Type B pancreatic cell (in vitro differentiated cells): ENCODE results near the gene CACNA1B. TPM values are rescaled to one million over a fixed set of nuclear protein-coding genes. Genes with fewer than 3 reads are reported as not detected.

ENCODE experiments used
- DNase-seq: peaks from one replicate; pipeline ENCODE4 v3.0.0; 2021; ENCODE audit warnings: mixed read lengths; ENCODE audit not compliant: unreplicated experiment; ENCODE audit errors: extremely low spot score
- H3K27ac Mint-ChIP-seq: 2 replicates; pipeline ENCODE4 v1.8.0; 2021; ENCODE audit warnings: mild to moderate bottlenecking, mixed read lengths
- H3K27me3 Mint-ChIP-seq: 2 replicates; pipeline ENCODE4 v1.8.0; 2021; ENCODE audit warnings: mixed read lengths
- H3K36me3 Mint-ChIP-seq: 2 replicates; pipeline ENCODE4 v1.8.0; 2021; ENCODE audit warnings: mixed read lengths
- H3K4me1 Mint-ChIP-seq: one replicate; pipeline ENCODE4 v1.8.0; 2021; ENCODE audit warnings: mixed read lengths; ENCODE audit not compliant: unreplicated experiment
- H3K4me3 Mint-ChIP-seq: 2 replicates; pipeline ENCODE4 v1.8.0; 2021; ENCODE audit warnings: mild to moderate bottlenecking, mixed read lengths
- H3K9me3 Mint-ChIP-seq: 2 replicates; pipeline ENCODE4 v1.8.0; 2021; ENCODE audit warnings: mixed read lengths
- CTCF ChIP-seq: fragments of 200-600 bp; sonication (generic); conservative IDR thresholded peaks from 2 replicates; pipeline ENCODE4 v1.5.0; 2021; ENCODE audit warnings: antibody characterized with exemption, mild to moderate bottlenecking
- total RNA-seq: library from RNA; stranded (reverse); gene quantifications from 2 replicates; pipeline ENCODE4 v1.2.1, GENCODE V29; 2021; ENCODE audit warnings: low replicate concordance

The CACNA1B gene
- total RNA-seq, 1 donor from 2014 or later = 2.4 TPM

DNA sequence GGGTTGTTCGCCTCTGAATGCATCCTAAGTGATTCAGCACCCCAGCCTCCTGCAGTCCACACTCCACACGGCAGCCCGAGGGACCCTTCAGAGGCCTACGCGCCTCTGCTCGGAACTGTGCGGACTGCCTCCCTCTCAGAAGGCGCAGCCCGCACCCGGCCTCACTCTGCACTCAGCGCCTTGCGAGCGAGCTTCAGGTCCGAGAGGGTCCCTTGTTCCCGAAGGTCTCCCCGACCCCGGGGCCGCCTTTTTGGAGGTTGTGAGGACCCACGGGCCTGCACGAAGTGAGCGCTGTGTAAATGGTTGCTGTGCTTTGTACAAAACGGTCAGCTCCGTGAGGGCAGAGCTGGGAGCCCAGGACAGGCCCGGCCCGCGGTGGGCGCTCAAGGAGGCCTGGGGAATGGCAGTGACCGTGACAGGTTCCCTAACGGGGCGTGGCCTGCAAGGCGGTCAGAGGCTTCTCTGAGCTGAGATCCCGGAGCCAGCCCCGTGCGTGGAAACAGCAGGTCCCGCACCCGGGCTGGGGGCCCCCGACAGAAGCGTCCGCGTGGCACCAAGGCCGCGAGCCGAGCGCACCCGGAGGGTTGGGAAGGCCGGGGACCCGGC is 698 bp upstream of the CACNA1B start:
- Mint-ChIP-seq H3K4me3 (peak overlapping the region; percentile 81), H3K4me1 (no peaks in the 10 kb centered on the region), H3K27me3 (peaks cover 50% of the 10 kb centered on the region), H3K27ac (no peak overlapping the region), H3K36me3 (no peaks in the 10 kb centered on the region), H3K9me3 (no peaks in the 10 kb centered on the region)
- DNase-seq = no peak
- TF ChIP-seq CTCF = no peak

GRCh38 chr9:137878146-137878941 is 762 bp downstream of the CACNA1B start:
- peak; percentile 40 for TF ChIP-seq CTCF
- no peaks in the 10 kb centered on the region for H3K4me1 Mint-ChIP-seq
- no peak overlapping the region for H3K27ac Mint-ChIP-seq
- H3K4me3 Mint-ChIP-seq = no peak overlapping the region
- peaks cover 42% of the 10 kb centered on the region for H3K27me3 Mint-ChIP-seq
- no peaks in the 10 kb centered on the region for H3K36me3 Mint-ChIP-seq
- H3K9me3 Mint-ChIP-seq = no peaks in the 10 kb centered on the region
- peak; percentile 82 for DNase-seq

DNA sequence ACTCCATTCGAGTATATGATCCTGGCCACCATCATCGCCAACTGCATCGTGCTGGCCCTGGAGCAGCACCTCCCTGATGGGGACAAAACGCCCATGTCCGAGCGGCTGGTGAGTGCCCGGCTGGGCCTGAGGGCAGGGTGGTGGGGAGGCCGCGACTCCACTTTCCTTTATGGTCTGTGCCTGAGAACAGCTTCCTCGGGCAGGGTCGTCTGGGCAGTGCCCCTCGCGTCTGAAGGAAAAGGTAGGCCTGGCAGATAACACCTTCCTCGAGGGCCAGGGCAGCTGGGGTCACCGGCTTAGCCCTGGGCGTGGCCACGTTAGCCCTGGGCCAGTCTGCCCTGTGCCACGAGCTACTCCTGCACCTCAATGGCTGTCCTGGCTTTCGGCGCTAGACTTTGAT is 1.5 kb downstream of the CACNA1B start:
- no peak overlapping the region for H3K27ac Mint-ChIP-seq
- TF ChIP-seq CTCF = no peak
- no peaks in the 10 kb centered on the region for H3K36me3 Mint-ChIP-seq
- DNase-seq = no peak
- H3K9me3 Mint-ChIP-seq = no peaks in the 10 kb centered on the region
- H3K27me3 Mint-ChIP-seq = peaks cover 37% of the 10 kb centered on the region
- H3K4me3 Mint-ChIP-seq = no peak overlapping the region
- no peaks in the 10 kb centered on the region for H3K4me1 Mint-ChIP-seq

DNA sequence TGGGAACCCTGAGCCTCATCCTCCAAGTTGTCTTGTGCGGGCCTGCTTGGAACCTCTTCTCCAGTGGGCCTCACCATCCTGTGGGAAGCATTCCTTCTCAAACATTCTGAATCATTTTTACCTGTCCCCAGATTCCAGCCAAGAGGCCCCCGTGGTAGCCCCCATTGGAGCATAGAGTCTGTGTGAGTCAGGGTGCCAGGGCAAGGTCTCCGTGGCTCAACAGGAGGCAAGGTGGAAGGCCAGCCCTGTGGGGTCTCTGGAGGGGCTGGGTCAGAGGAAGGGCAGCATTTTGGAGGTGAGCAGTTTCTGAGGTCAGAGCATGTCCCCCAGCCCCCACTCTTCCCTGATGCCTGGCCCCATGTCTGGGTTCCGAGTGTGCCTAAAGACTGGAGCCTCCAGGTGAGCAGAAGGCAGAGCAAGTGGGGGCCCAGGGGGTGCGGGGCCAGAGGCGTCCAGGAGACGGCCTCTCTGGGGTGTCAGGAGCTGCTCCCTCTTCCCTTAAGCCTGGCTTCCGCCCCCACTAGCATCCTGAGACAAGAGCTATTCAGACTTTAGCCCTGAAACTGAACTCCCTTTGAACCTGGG is 2.1 kb downstream of the CACNA1B start:
- no peaks in the 10 kb centered on the region for H3K4me1 Mint-ChIP-seq
- H3K4me3 Mint-ChIP-seq = no peak overlapping the region
- no peaks in the 10 kb centered on the region for H3K36me3 Mint-ChIP-seq
- no peak for DNase-seq
- no peaks in the 10 kb centered on the region for H3K9me3 Mint-ChIP-seq
- no peak overlapping the region for H3K27ac Mint-ChIP-seq
- TF ChIP-seq CTCF = no peak
- peaks cover 35% of the 10 kb centered on the region for H3K27me3 Mint-ChIP-seq

DNA sequence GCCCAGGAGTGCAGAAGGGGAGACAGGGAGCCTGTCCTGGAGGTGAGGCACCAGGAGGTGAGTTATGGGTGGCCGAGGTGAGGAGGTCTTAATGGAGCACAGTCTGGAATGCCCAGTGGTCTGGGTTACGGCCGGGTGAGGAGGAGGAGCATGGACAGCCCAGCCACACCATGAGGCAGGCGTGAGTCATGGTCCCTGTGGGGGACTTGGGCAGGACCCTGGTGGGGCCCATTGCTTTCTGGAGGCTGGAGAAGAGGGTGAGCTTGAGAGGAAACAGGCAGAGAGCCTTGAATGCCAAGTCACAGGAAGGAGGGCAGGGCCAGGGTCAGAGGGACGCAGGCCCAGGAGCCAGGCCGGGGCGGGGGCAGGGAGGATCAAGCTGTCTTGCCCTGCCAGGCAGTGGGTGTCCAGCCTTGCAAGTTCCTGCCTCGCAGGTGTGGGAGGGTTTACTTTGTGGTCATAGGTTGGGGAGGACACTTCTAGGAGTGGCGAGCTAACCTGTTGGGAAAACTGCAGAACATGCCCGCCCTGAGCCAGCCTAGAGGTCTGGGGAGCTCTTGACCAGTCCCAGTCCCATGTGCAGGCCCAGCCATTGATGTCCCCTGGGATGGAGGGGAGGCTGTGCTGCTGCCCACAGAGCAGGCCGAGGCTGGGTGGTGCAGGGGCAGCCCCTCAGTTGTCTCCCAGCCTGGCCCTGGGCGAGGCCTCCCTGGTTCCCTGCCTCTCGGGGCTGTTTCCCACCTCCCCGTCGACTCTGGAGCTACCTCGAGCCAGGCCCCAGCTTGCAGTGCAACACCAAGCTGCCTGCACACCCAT is 2.8 kb downstream of the CACNA1B start:
- H3K27me3 Mint-ChIP-seq = peaks cover 28% of the 10 kb centered on the region
- no peak for TF ChIP-seq CTCF
- no peaks in the 10 kb centered on the region for H3K4me1 Mint-ChIP-seq
- no peak for DNase-seq
- H3K27ac Mint-ChIP-seq = no peak overlapping the region
- H3K36me3 Mint-ChIP-seq = no peaks in the 10 kb centered on the region
- no peak overlapping the region for H3K4me3 Mint-ChIP-seq
- no peaks in the 10 kb centered on the region for H3K9me3 Mint-ChIP-seq
